DMS79 (cell line): ENCODE measurements around the gene VEPH1.
"Not testable (repeated sequence)": the region's sequence is repeated elsewhere in the genome, so short reads cannot be mapped to it uniquely, and the experiment has no call there.

Experiments used
- DNase-seq: peaks from one replicate; lab custom pipeline; 2025; lab: John Stamatoyannopoulos, UW

Gene VEPH1

DNA sequence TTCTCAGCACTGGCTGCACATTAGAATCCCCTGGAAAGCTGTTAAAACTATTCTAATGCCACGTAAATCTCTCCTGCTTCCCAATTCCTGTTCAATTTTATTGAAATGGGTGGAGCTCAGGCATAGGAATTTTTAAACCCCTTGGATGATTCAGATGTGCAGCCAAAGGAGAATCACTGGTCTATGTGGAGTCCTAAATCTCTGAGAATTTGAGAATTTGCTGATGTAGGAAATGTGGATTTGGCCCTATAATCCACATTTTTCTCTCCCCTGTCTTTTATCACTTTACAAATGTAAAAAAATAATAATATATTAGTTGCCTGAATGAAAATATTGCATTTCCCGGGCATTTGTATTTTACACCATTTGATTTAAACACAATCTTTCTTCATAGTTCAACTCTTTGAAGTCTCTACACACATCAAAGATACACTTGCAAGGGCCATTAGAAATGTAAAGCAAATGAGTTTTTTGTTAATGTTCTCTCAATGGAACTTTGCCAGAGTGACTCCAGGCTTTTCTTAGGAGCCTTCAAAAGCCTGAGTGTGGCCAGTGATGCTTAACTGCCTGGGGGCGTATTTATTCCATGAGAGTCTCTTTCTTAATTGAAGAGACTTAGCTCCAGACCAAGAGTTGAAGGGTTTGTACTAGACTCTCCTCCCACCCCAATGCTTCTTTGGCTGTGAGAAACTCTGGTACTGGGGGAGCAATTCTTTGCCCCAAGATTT, 115.3 kb downstream of the VEPH1 start:
- no peak for DNase-seq

DNA sequence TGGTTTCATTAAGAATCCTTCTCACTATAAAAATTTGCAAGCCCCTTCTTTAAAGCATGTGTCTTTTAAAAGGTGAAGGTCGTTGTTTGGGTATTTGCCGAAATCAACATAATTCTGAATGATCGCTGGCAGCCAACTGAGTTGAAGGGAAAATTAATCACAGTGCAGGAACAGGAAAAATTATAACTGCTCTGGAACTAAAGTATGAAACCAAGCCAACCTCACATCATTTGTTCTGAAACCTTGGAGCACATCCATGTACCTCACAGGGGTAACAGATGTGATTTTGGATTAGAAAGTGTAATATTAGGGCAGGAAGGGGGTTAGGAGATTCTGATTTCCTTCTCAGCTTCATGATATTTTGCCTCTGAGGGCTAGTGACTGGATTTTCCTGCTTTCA, 118.7 kb downstream of the VEPH1 start:
- no peak for DNase-seq

GRCh38 chr3:157384031-157384430, 119.2 kb downstream of the VEPH1 start:
- DNase-seq: no peak

DNA sequence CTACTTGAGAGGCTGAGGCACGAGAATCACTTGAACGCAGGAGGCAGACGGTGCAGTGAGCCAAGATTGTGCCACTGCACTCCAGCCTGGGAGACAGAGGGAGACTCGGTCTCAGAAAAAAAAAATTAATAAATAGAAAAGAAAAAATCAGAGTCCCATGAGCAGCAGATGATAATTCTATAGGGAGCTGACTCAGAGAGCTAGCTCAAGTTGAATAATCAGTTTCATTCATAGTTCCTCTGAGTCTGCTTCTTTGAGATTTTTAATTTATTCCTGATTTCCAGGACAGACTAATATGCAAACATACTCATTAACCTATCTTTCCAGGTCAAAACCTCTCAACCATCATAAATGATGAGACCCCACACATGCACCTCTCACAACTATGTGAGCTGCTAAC, 121.6 kb downstream of the VEPH1 start:
- no peak for DNase-seq

GRCh38 chr3:157379525-157380140, 123.6 kb downstream of the VEPH1 start:
- DNase-seq: no peak

DNA sequence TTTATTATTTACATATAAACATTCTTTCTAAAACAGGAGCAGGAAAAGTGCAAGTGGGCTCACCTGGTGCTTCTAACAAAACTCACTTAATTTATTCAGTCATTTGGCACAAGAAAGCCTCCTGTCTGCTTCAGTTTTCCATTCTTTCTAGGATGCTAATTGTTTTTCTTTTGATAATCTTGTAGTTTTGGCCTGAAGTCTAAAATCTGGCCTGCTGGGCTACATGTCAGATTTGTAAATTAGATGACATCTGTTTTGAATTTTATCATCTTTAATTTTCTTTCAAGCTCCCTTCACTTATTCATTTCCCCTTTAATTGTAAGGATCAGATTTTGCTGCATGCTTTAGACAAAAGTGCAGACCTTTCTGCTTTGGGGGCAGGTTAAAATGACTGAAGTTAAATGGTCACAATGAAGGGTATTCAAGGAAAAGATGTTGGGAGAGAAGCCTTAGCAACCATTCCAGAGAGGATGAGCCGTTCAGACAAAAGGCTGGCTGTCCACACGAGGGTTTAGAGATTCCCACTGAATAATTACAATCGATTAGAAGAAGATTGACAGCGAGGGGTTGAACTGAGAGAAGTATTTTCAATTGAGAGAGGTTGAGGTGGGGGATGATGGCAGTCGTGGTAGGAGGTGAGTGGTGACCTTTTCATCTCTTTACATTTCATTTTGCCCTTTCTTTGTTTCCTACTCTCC, 126.5 kb downstream of the VEPH1 start:
- DNase-seq: no peak

DNA sequence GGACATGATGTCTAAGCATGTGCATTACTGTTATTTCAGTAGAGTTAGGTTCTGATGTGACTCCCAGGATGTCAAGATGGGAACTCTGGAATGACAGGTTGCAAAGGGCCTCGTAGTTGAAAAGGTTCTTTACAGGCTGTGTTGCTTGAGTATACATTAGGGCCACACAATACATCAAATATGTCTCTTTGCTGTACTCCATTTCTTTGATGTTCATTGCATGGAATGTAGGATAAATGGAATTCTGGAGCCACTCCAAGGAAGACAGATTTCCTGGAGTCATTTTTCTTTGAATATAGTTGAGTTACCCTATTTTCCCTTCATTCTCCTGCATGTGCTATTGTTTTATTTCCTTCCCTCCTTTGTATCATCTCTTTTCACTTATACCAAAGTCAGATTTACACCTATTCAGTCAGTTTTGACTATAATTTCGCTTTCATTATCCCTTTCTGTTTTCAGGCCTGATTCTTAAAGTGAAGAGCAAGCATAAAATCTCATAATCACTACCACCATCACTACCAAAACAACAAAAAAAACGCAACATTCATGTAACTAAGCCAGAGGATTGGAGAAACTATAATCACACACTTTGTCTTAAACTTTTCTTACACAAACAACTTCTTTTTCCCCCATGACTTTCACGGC, 127.8 kb downstream of the VEPH1 start:
- no peak for DNase-seq

DNA sequence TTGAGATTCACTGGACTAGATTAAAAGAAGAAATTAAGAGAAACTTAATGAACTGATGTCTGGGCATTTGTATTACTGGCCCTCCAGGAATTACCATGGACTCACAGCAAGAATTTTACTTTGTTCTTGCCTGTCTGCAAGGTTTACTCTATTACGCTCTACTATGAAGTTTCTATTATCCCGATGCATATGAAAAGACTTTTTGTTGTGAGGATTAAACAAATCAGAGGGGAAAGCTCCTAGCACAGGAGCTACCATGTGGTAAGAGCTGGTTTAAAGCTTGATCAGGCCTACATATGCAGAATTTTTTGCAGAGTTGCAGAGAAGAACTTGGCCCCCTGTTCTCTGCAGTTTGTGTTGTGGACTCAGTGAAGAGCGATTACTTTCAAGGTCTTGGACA, 128.3 kb downstream of the VEPH1 start:
- DNase-seq: no peak

- DNase-seq: no peak
Observed at GRCh38 chr3:157373783-157374182, 129.4 kb downstream of the VEPH1 start.

- DNase-seq: no peak
Observed at GRCh38 chr3:157370867-157371266, 132.3 kb downstream of the VEPH1 start.

GRCh38 chr3:157369727-157370421, 133.3 kb downstream of the VEPH1 start:
- no peak for DNase-seq

GRCh38 chr3:157368171-157368570, 135.0 kb downstream of the VEPH1 start:
- no peak for DNase-seq

DNA sequence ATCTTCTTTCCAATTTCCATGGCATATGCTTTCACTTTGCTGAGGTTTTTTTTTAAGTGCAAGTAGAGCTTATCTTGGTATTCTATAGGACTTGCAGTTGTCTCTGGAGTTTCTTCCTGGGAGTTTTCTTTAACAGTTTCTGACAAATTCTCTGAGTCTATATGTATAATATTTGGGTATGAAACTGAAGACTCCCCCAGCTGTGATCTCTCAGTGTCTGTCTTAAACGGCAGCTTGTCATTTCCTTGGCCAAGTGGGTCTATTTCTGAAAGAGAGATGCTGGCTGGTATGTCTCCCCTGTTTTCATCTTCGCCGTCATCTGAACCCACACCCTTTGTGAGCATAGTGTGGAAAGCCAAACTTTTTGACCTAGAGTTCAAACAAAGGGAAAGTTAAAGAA, 139.8 kb downstream of the VEPH1 start:
- DNase-seq: no peak

DNA sequence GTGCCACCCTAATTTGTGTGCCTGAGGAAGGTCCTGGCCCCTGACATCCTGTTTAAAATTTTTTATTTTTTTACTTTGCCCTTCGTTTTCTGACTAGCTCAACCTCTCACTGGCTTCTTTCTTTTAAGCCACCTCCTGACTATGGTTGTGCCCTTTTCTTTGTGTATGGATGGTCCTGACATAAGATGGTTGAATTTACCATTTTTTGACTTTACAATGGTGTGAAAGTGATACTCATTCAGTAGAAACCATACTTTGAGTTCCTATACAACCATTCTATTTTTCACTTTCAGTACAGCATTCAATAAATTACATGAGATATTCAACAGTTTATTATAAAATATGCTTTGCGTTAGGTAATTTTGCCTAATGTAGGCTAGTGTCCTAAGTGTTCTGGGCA, 140.9 kb downstream of the VEPH1 start:
- DNase-seq: no peak

DNA sequence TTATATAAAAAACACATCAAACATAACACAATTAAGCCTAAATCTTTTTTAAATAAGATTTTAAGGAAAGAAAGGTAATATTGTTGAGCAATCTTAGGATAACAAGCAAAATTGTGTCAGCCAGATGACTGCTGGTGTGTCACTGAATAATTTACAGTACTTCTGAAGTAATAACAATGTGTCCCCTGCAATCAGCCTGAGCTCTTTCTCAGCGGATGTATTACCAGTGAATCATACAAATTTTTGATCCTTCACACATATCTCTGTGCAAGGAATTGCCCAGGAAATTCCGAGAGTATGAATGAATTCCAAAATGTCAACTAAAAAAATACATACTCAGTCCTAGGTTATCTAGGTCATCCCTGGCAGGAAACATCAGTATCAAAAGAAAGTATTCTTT, 143.2 kb downstream of the VEPH1 start:
- no peak for DNase-seq

- no peak for DNase-seq
Observed at GRCh38 chr3:157356541-157356940, 146.7 kb downstream of the VEPH1 start.

DNA sequence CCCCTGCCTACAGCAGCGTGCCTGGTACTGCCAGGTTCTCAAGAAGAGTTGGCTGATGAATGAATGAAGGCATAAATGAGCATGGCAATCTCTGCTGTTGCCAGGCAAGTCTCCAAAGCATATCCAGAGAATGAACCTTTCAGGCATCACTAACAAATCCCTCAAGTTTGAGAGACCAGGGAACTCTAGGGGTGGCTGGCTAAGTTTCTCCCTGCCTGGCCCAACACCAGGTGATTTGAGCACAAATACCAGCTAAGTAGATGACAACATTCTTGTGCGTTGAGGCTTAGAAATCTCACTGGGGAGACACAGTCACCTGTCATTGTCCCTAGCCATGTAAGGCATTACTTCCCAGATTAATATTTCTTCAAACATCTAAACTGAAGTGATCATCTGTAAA, 147.9 kb downstream of the VEPH1 start:
- no peak for DNase-seq

DNA sequence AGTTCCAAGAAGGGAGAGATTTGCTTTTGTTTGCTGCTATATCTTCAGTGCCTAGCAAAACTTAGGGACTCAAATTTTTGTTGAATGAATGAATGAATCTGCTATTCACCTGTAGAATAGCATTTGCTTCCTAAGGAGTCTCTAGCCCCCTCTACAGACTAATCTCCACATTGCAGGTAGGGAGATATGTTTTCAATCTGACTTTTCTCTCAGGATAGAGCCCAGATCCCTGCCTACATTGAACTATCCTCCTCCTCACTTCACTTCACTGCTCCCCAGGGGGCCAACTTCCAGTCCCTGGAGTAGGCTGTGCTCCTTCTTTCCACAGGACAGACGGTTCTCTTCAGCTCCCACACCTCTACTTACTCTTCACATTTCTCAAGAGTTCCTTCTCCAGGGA, 148.5 kb downstream of the VEPH1 start:
- no peak for DNase-seq

GRCh38 chr3:157354254-157354653, 149.0 kb downstream of the VEPH1 start:
- DNase-seq: no peak

GRCh38 chr3:157353652-157354051, 149.6 kb downstream of the VEPH1 start:
- no peak for DNase-seq

DNA sequence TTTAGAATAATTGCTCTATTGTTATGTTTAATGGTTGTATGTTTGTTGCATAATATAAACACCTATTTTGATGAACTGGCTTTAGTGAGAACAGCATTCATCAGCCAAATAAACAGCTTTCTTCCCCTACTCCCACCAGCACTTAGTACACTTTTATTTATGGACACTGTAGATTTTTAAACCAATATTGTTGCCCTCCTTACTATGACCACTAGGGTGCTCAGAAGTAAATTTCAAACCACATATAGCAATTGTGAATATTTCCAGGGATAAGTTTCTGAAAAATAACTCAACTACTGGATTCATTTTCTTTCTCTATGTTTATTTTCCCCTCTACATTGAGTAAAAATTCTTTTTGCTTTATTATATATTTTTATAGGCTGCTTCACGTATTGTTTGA, 151.2 kb downstream of the VEPH1 start:
- DNase-seq: no peak

GRCh38 chr3:157350651-157351050, 152.6 kb downstream of the VEPH1 start:
- DNase-seq: not testable (repeated sequence)
